Kidney (tissue), 14 donors: Measurements from ENCODE around the gene AMPD3. TPM values are rescaled to one million over a fixed set of nuclear protein-coding genes. Genes with fewer than 3 reads are reported as not detected.

Source experiments
- DNase-seq, 5 donors: peaks; one replicate each; pipeline ENCODE4 v3.0.0-alpha.2; 2013 to 2020
- FAIRE-seq: peaks from 2 replicates; lab custom pipeline; 2012; peaks lifted over from hg19 to GRCh38; lab: Jason Lieb, UNC
- H3K27ac ChIP-seq, 2 donors: one replicate each; pipeline ENCODE4 v1.7.0; 2013; ENCODE audit warnings: low read depth in 2 of 2, low read length in 2 of 2, inconsistent platforms in 1 of 2
- H3K27me3 ChIP-seq: one replicate; pipeline ENCODE4 v1.7.1; 2013; ENCODE audit warnings: low read length, inconsistent platforms; ENCODE audit not compliant: control insufficient read depth, insufficient read depth
- H3K36me3 ChIP-seq, 3 donors: one replicate each; pipeline versions ENCODE4 v1.7.0 to v1.7.1; 2013; ENCODE audit warnings: low read length in 3 of 3, control low read depth in 1 of 3, inconsistent platforms in 1 of 3; ENCODE audit not compliant: insufficient read depth in 3 of 3, control insufficient read depth in 2 of 3
- H3K4me1 ChIP-seq, 3 donors: one replicate each; pipeline versions ENCODE4 v1.7.0 to v1.7.1; 2013; ENCODE audit warnings: low read length in 3 of 3, inconsistent platforms in 1 of 3, low read depth in 1 of 3; ENCODE audit not compliant: control insufficient read depth in 2 of 3, insufficient read depth in 2 of 3
- H3K4me3 ChIP-seq, 3 donors: one replicate each; pipeline versions ENCODE4 v1.7.0 to v1.8.1; 2013; ENCODE audit warnings: low read length in 3 of 3, control low read depth in 1 of 3, inconsistent platforms in 1 of 3
- H3K9ac ChIP-seq, 3 donors: one replicate each; pipeline versions ENCODE4 v1.7.0 to v1.7.1; 2013; ENCODE audit warnings: low read length in 3 of 3, control low read depth in 1 of 3, inconsistent platforms in 1 of 3
- H3K9me3 ChIP-seq, 3 donors: one replicate each; pipeline versions ENCODE4 v1.7.0 to v1.7.1; 2013; ENCODE audit warnings: low read length in 3 of 3, control low read depth in 1 of 3, inconsistent platforms in 1 of 3; ENCODE audit not compliant: control insufficient read depth in 2 of 3, insufficient read depth in 1 of 3
- CTCF ChIP-seq: IDR thresholded peaks from 3 replicates; pipeline ENCODE4 v1.5.1; 2012; ENCODE audit warnings: mild to moderate bottlenecking, moderate library complexity, borderline replicate concordance; ENCODE audit not compliant: insufficient read depth; ENCODE audit errors: extremely low read depth
- intact Hi-C: fragments of 100-400 bp; cut with DNase I; formaldehyde crosslinking; loops from one replicate; pipeline ENCODE4 v1.11.1; 2022
- polyA plus RNA-seq: library from polyadenylated mRNA; stranded (reverse); fragments of 350-450 nt; fragmentation: Illumina TruSeq; extraction: RNeasy Lipid Tissue Mini Kit (QIAGEN cat#74804); gene quantifications from one replicate; pipeline ENCODE4 v1.2.3, GENCODE V29; 2014; ENCODE audit warnings: low read depth, low replicate concordance; ENCODE audit not compliant: insufficient read depth
- total RNA-seq: library from RNA; stranded (reverse); fragmentation: NEBNext Ultra II Directional; extraction: Animal tissue kit (Norgen Biotek cat#: 25700); gene quantifications from one replicate; pipeline ENCODE4 v1.2.1, GENCODE V29; 2021
- donor health status: control.
- donor health status: control.
- donor health status: control.
- donor health status: control.
- donor health status: control.
- donor health status: DM: yes; HTN: yes; CAD: no.
- donor health status: Normal renal cell carcinoma (clear cell type).

AMPD3 gene
- total and polyA plus RNA-seq, 2 donors from 2014 or later, result 8.4 to 16.5 TPM

GRCh38 chr11:10441652-10442503, 13.2 kb upstream of the AMPD3 start:
- Histone ChIP-seq H3K27ac (no peak overlapping the region), H3K4me1 (no peaks in the 10 kb centered on the region), H3K36me3 (no peaks in the 10 kb centered on the region), H3K4me3 (no peak overlapping the region), H3K27me3 (no peaks in the 10 kb centered on the region), H3K9ac (no peak overlapping the region), H3K9me3 (no peaks in the 10 kb centered on the region)
- FAIRE-seq (no peak), DNase-seq (no peak)
- TF ChIP-seq CTCF, result no peak
- intact Hi-C loops, result no loop called here

GRCh38 chr11:10443152-10443551, 11.9 kb upstream of the AMPD3 start:
- DNase-seq, result no peak
- TF ChIP-seq CTCF, result no peak
- intact Hi-C loops, result no loop called here

GRCh38 chr11:10443721-10444235, 11.3 kb upstream of the AMPD3 start:
- intact Hi-C loops, result no loop called here
- no peaks in the 10 kb centered on the region for H3K36me3 ChIP-seq
- FAIRE-seq, result no peak

More at GRCh38 chr11:10443152-10443551, 11.9 kb upstream of the AMPD3 start:
- Histone ChIP-seq H3K27ac (no peak overlapping the region), H3K27me3 (no peaks in the 10 kb centered on the region), H3K4me1 (no peaks in the 10 kb centered on the region), H3K36me3 (no peaks in the 10 kb centered on the region), H3K9ac (no peak overlapping the region), H3K4me3 (no peak overlapping the region), H3K9me3 (no peaks in the 10 kb centered on the region)
- no peak for FAIRE-seq

More at GRCh38 chr11:10443721-10444235, 11.3 kb upstream of the AMPD3 start:
- no peaks in the 10 kb centered on the region for H3K4me1 ChIP-seq
- no peak overlapping the region for H3K9ac ChIP-seq
- DNase-seq, result no peak
- H3K27ac ChIP-seq, result no peak overlapping the region
- no peak for TF ChIP-seq CTCF
- no peak overlapping the region for H3K4me3 ChIP-seq
- H3K27me3 ChIP-seq, result no peaks in the 10 kb centered on the region
- no peaks in the 10 kb centered on the region for H3K9me3 ChIP-seq
